Caki2 (cell line): Measurements from ENCODE around the gene GCDH. TPM values are rescaled to one million over a fixed set of nuclear protein-coding genes. Genes with fewer than 3 reads are reported as not detected.
A peak's percentile ranks its signal among the peaks of the same experiment; 100 is the strongest.

Experiments
- DNase-seq: peaks from one replicate; pipeline ENCODE4 v3.0.0-alpha.2; 2015; ENCODE audit warnings: low read depth
- in situ Hi-C: cut with HindIII; loops from 2 replicates; pipeline ENCODE4 v1.10.0; 2016; ENCODE audit warnings: low sequenced_read_pairs, low pct_unique_long_range_greater_than_20kb, mixed read lengths
- total RNA-seq: library from RNA; depleted of rRNA; stranded (reverse); fragments of >200 nt; shearing (Covaris generic); gene quantifications from 2 replicates; pipeline ENCODE4 v1.2.3, GENCODE V29; 2014; ENCODE audit warnings: low replicate concordance

The GCDH gene
- total RNA-seq, 1 experiment from 2014 or later, result 38.0 TPM

GRCh38 chr19:12933287-12934072, 42.5 kb downstream of the GCDH start, which contains the start of gene FARSA:
FARSA (minus strand) TSS chr19:12933711; CDS start chr19:12933696, 15 bp downstream.
- peak; percentile 82 for DNase-seq
- in situ Hi-C loops, result no loop called here

GRCh38 chr19:12935071-12935470, 44.1 kb downstream of the GCDH start:
- no peak for DNase-seq
- in situ Hi-C loops, result no loop called here

DNA sequence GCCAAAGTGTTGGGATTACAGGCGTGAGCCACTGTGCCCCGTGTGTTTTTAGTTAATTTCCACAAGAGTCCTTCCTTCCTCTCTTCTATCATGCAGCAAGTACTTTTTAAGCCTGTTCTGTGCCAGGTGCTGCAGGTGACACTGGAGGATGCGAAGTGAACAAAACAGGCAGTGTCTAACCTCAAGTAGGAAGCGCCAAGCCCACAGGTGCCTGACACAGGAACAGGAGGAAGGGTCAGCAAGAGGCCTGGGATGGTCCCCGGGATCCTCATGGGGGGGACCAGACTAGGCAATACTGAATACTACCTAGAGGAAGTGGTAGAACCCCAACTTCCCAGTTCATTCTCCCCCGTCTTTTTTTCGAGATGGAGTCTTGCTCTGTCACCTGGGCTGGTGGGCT, 45.6 kb downstream of the GCDH start:
- in situ Hi-C loops, result no loop called here
- no peak for DNase-seq

DNA sequence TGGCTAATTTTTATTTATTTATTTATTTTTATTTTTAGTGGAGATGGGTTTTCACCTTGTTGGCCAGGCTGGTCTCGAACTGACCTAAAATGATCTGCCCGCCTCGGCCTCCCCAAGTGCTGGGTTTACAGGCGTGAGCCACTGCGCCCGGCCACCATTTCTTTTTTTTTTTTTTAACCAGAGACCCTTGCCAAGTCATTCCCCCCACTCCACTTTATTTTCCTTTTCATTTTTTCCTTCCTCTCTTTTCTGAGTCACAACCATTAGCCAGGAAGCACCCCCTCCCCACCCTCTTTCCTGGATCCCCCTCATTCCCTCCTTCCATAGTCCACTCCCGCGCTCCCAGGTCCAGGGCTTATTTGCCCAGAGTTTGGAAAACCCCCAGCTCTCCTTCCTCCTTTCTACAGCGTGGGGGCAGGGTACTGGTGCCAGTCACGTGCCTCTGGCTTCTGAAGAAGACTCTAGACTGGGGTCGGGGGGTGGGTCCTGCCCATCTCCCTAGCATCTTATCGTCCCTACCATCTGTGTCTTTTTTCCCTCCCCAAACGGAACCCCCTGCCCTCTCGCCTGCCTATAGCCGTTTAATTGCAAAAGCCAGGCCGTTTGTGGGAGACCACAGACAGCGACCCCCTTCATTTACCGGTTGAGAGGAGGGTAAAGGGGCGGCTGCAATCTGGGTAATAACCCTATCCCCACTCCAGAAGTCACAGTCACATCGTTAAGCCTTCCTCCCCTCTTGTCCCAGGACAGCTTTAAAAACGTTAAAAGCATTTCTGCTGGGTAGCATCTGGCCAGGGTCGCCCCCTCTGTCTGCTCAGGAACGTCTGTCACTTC, 46.4 kb downstream of the GCDH start:
- peak; percentile 50 for DNase-seq
- in situ Hi-C loops, result no loop called here

DNA sequence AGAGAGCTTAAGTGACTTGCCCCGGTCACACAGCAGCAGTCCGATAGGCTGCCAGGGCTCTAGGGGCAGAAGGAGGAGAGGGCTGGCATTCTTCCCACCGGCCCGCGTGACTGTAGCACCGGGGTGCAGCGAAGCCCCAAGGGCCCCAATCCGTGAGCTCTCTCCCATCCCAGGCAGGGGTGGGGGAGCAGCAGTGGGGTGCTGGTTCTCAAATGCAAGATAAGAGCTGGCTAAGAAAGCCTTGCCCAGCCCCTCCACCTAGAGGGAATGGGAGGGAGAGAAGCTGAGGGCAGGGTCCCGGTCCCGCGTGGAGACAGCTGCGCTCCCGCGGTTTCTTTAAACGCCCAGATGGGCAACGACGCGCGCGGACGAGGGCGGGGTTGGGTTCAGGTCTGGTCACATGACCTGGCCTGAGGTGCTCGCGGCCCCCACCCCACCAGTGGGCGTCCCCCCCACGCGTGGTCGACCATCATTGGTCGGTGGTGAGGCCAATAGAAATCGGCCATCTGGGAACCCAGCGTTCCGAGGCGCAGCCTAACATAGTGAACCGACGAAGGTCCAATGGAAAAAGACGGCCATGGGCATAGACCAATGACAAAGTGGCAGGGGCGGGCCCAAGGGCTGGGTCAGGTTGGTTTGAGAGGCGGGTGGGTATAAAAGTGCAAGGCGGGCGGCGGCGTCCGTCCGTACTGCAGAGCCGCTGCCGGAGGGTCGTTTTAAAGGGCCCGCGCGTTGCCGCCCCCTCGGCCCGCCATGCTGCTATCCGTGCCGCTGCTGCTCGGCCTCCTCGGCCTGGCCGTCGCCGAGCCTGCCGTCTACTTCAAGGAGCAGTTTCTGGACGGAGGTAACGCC, 47.2 kb downstream of the GCDH start, which contains the start of gene CALR:
CALR (plus strand) TSS at position 683 of the 852 bp plus-strand sequence; CDS start at position 754, 71 bp downstream.
- DNase-seq, result peak; percentile 98
- in situ Hi-C loops, result no loop called here

DNA sequence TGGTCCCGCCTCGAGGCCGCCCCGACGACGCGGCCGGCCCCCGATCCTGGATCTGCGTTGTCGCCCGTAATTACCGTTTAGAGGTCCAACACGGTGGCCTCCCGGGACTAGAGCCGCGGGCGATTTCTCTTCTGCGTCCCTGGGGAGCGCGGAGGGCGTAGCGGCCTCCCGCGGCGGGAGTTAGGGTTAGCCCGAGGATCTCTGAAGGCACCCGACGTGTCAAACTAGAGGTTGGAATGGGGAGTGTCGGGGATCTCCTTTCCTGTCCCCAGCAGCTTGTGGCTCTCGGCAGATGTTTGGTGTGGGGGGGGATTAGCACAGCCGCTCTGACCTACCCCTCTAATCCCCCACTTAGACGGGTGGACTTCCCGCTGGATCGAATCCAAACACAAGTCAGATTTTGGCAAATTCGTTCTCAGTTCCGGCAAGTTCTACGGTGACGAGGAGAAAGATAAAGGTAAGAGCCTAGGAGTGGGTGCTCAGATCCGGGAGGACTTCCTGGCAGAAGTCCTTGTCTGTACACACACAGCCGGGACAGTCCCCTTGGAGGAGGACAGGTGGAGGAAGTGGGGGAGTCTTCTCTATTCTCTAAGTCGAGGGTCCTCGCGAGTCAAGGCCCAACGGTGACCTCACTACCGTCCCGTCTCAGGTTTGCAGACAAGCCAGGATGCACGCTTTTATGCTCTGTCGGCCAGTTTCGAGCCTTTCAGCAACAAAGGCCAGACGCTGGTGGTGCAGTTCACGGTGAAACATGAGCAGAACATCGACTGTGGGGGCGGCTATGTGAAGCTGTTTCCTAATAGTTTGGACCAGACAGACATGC, 48.0 kb downstream of the GCDH start:
- in situ Hi-C loops, result no loop called here
- no peak for DNase-seq

DNA sequence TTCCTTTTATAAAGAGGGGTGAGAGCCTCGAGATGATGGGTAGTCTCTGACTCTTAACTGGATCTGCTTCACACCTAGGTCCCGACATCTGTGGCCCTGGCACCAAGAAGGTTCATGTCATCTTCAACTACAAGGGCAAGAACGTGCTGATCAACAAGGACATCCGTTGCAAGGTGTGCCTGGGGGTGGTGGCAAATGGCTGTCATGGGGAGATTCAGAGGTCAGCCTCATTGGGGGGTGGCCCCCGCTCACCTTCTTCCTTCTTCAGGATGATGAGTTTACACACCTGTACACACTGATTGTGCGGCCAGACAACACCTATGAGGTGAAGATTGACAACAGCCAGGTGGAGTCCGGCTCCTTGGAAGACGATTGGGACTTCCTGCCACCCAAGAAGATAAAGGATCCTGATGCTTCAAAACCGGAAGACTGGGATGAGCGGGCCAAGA, 49.0 kb downstream of the GCDH start:
- DNase-seq, result no peak
- in situ Hi-C loops, result no loop called here

- DNase-seq, result no peak
- in situ Hi-C loops, result no loop called here
These were observed 49.9 kb downstream of the GCDH start for GRCh38 chr19:12940897-12941296.

GRCh38 chr19:12943437-12944044, 52.6 kb downstream of the GCDH start:
- no peak for DNase-seq
- in situ Hi-C loops, result no loop called here

- DNase-seq, result no peak
- in situ Hi-C loops, result no loop called here
These were observed 53.2 kb downstream of the GCDH start for GRCh38 chr19:12944104-12944674.

DNA sequence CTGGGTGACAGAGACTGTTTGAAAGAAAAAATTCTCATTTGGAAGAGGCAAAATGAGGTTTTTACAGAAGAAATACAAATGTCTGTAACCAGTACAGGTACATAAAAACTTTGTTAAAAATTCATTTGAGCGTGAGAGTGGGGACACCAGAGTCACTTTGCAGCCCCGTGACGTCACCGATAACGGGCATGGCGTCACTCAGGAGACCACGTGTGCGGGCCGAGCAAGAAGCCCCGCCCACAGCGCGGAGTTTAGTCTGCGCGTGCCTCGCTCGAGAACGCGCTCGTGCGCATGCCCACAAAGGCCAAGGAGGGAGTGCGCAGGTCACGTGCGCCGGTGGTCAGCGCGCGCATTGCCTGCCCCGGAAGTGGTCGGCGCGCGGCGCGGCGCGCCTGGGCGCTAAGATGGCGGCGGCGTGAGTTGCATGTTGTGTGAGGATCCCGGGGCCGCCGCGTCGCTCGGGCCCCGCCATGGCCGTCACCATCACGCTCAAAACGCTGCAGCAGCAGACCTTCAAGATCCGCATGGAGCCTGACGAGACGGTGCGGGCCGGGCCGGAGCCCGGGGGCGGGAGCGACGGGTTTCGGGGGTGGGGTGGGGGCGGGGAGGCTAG, 54.6 kb downstream of the GCDH start, which contains the start of gene RAD23A:
RAD23A (plus strand) TSS at position 384 of the 613 bp plus-strand sequence; CDS start at position 471, 87 bp downstream.
- in situ Hi-C loops, result no loop called here
- peak; percentile 95 for DNase-seq

GRCh38 chr19:12946092-12946721, 55.2 kb downstream of the GCDH start:
- in situ Hi-C loops, result no loop called here
- peak; percentile 53 for DNase-seq

GRCh38 chr19:12946731-12947496, 56.0 kb downstream of the GCDH start:
- DNase-seq, result no peak
- in situ Hi-C loops, result no loop called here

DNA sequence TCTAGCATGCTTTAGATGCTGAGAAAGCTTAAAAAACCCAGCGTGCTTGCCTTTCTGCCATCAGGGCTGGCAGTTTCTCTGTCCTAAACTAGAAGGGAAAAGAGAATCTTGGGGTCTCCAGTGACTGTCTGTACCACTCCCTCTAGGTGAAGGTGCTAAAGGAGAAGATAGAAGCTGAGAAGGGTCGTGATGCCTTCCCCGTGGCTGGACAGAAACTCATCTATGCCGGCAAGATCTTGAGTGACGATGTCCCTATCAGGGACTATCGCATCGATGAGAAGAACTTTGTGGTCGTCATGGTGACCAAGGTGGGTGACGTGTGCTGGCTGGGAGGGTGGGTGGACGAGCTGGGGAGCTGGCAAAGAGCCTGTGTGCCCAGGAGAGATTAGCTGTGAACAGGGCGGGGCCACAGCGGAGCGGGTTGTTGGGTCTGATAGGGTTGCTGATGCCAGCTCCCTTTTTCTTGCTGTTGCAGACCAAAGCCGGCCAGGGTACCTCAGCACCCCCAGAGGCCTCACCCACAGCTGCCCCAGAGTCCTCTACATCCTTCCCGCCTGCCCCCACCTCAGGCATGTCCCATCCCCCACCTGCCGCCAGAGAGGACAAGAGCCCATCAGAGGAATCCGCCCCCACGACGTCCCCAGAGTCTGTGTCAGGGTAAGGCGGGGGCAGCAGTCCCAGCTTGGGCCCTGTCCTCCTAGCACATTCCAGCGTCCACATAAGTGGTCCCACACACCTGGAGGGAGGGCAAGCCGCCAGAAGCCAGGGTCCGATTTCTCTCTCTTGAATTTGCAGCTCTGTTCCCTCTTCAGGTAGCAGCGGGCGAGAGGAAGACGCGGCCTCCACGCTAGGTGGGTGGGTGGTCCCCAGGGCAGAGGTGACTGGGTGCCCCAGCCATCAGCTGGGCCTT, 57.0 kb downstream of the GCDH start:
- in situ Hi-C loops, result no loop called here
- no peak for DNase-seq
